DLD1 (cell line): ENCODE results near the gene CHST11.
"Not testable (repeated sequence)": the region's sequence is repeated elsewhere in the genome, so short reads cannot be mapped to it uniquely, and the experiment has no call there.

Experiments used
- in situ Hi-C: cut with HindIII; loops from 2 replicates; pipeline ENCODE4 v1.10.0; 2017; ENCODE audit warnings: low sequenced_read_pairs

The CHST11 gene

DNA sequence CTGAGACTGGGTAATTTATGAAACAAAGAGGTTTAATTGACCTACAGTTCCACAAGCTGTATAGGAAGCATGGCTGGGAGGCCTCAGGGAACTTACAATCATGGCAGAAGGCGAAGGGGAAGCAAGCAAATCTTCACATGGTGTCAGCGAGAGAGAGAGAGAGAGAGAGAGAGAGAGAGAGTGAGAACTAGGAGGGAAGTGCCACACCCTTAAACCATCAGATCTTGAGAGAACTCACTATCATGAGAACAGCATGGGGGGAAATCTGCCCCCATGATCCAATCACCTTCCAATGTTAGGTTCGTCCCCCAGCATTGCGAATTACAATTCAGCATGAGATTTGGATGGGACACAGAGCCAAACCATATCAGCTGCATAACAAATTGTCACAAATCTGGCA is 96.7 kb downstream of the CHST11 start:
- in situ Hi-C loops = no loop called here

DNA sequence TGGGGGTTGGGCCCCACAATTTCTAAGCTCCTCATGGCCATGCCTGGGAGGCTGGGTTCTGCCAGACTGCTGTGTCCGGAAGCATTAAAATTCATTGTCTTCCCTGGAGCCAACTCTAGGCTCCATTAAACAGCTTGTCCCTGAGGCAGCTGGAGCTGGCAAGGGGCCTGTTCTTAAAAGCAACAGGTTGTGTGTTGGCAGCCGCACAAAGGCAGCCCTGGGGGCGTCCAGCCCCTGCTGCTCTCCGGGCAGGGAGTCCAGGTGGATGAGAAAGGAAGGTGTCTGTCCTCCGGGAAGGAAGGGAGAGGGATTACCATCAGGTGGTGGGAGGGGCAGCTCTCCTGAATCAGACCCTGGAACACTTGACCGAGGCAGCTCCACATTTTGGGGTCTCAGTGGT is 98.9 kb downstream of the CHST11 start:
- in situ Hi-C loops = no loop called here

DNA sequence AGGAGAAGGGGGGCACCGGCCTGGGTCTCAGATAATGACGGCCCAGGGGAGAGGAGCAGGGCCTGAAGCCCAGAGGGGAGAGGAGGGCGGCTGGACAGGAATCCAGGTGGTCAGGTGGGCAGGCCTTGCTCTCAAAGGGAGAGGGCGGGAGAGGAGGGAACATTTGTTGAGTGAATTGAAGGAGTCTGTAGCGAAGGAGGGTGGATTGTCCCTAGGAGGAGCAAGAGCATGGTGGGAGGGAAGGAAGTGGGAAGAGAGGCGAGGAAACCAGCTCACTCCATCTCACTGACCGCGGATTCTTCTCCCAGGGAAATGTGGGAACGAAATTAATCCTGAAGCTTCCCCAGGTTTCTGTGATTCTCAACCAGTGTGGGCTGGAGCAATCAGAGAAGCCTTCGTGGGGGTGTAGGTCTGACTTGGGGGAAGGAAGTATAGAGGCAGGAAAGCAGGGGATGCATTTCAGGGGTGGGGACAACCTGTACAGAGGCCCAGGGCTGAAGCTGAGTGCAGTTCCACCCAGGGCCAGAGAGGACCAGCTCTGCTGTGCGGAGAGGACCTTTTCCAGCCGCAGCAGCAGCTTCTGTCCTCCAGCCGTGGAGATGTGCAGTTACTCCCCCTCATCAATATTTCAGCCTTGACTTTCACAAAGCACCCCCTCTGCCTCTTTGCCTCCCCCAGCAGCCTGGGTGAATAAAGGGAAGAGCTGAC is 100.9 kb downstream of the CHST11 start:
- in situ Hi-C loops = no loop called here

DNA sequence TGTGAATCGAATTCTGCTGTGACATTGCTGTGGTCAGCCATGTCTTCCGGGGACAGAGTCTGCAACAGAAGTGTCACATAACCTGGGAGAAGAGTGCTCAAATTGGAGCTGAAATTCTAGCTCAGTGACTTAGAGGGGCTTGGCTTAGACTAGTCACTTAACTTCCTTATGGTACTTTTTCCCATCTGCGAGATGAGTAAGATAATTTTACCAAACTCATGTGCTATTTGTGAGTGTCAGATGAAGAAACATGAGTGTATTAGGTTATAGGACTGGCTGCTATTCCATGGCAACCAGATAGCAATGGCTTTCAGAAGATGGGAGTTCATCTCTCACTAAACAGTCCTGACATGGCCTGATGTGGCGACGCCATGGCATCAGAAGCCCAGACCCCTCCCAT is 104.1 kb downstream of the CHST11 start:
- in situ Hi-C loops = no loop called here

DNA sequence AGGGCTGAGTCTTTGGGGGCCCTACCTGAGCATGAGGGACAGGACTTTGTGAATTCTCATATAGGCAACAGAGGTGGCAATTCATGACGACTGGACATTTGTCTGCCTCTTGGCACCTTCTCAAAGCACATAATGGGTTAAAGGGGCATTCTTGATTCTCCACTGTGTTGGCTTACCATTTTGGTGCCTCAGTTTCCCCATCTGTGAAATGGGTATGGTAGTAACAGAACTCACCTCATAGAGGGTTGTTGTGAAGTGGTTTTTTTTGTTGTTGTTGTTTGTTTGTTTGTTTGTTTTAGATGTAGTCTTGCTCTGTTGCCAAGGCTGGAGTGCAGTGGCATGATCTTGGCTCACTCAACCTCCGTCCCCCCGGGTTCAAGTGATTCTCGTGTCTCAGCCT is 106.0 kb downstream of the CHST11 start:
- in situ Hi-C loops = no loop called here

DNA sequence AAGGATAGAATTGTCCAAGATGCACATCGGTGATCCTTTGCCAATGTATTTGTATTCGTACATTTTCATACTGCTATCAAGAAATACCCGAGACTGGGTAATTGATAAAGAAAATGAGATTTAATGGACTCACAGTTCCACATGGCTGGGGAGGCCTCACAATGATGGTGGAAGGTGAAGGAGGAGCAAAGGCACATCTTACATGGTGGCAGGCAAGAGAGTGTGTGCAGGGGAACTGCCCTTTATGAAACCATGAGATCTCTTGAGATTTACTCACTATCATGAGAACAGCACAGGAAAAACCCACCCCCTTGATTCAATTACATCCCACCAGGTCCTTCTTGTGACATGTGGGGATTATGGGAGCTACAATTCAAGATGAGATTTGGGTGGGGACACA is 107.9 kb downstream of the CHST11 start:
- in situ Hi-C loops = not testable (repeated sequence)

DNA sequence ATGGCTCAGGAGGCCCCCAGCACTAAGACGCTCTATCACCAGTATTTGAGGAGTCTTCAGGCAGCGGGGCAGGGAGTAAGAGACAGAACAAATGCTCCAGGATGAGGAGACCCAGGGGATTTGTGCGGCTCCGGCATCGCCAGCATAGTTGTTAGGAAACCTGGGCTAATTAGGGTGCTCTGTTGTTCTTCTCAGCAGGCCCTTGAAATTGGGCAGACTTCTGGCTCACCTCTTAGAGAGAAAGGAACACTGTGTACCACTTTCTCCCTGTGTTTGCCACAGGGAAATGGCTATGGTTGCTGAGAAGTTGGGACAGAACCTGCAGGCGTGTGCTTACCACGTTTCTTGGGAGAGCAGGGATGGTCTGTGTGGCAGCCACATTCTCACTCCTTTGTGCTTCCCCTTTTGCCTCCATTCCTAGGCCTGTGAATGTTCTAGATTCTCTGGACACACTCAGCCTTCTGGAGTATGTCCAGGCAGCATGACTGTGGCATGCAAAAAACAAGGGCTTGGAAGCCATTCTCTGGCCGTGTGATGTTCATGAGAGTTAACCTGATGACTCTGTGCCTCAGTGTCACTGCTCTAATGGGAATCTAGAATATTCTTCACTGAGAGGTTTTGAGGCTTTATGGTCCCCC is 109.0 kb downstream of the CHST11 start:
- in situ Hi-C loops = no loop called here

DNA sequence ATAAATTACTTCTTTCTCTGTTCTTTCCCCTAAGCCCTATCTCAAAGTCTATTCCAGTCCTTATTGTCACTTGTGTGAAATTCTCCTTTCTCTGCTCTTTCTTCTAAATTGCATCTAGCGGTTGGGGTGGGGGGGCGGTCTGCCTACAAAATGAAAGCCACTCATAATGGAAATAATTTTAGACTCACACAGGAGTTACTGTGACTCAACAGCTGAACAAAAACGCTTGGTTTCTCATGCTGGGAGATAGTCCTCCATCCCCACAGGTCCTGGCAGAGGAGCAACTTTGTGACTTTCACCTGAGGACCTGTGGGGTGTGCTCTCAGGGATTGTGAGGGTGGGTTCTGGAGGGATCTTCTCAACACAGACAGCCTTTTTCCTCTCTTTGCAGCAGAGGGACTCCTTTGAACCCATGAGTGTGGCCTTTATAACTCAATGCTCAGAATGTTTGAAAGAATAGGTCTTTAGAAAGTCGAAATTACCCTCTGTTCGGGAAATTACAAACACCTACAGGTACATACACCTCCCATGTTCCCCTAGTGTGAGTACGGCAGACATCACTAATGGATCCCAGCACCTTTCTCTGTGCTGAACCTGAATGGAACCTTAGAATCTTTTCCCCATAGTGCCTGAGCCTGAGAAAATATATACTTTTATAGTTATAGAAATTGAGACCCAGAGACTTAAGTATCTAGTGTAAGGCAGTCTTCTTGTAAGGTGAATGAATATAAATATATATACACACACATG is 109.7 kb downstream of the CHST11 start:
- in situ Hi-C loops = no loop called here

DNA sequence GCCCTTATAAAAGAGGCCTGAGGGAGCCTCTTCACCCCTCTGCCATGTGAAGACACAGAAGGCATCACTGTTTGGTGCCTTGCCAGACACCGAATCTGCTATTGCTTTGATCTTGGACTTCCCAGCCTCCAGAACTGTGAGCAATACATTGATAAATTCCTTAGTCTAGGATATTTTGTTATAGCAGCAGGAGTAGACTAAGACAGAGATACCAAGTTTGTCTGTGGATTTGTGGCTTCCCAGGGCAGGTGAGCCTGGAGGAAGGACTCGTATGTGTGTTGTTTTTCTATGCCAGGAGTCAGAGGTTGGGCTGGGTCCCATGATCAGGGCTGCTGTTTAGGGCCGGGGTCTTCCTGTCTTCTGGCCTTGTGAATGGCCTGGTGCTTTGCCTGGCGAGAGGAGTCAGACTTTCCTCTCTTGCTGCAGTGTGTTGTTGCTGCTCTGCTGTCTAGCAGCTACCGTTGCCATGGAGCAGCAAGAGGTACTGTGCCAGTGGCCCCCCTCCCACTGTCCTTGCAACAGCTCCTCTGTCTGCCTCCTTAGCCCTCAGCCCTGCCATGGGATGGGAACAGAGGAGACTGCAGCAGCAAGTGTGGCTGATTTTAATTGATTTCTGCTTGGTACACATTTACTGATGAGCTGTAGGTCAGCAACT is 111.2 kb downstream of the CHST11 start:
- in situ Hi-C loops = no loop called here

DNA sequence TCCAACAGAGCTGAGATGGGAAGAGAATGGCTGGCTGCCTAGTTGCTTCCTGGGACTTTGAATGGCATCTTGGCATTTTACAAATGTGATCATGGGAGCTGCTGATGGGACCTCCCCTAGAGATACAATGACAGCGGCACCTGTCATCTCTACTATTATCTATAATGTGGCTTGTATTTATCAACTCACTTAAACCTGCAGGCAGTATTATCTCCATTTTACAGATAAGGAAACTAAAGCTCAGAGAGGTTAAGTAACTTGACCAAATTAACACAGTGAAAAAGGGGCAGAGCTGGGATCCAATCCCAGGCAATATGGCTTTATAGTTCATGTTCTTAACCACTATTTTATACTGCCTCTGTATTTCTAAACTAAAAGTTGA is 111.7 kb downstream of the CHST11 start:
- in situ Hi-C loops = no loop called here

DNA sequence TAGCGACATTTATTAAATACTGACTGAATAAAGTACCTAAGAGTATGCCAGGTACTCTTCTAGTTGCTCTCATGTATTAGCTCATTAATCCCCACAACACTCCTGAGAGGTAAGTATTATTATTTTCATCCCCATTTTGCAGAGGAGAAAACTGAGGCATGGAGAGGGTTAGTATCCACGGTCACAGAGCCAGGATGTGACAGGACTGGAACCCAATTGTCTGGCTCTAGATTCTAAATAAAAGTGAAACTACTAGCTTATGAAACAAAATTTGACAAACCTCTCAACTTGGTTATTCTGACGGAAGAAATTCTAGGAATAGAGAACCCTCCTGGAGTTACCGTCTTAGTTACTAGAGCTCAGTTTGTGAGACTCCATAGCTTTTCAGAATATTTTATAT is 112.2 kb downstream of the CHST11 start:
- in situ Hi-C loops = no loop called here

DNA sequence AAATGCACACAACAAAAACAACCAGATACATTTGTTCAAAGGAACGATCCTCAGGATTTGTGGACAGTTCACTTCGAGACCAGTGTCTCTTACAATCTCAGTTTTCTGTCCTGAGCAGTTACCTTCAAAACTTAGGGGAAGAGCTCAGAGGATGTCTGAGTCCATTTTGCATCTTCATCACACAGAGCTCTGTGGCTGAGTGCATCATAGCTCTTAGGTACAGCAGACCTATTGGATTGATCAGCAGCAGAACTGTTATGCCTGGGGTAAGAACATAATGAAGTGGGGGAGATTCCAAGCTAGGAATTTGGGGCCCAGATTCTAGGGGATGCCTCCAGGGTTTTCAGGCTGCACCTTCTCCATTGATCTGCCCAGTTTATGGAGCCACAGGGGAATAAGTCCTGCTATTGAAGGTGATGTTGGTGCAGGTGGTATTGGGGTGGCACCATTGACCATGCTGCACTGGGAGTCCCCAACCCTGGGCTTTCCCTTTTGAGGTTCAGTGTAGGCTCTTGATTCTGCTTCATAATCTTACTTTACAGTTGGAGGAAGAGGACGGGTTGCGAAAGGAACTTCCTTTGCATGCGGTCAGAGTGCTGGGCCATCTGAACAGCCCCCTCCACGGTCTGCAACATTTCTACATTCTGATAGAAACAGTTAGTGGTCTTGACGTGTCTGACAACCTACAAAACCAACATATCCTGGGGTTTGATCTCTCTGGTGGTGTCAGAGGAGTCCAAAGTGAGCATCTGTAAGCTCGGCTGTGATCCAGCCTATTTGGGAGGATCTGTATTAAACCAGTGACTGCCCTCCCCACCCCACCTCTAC is 112.8 kb downstream of the CHST11 start:
- in situ Hi-C loops = no loop called here

DNA sequence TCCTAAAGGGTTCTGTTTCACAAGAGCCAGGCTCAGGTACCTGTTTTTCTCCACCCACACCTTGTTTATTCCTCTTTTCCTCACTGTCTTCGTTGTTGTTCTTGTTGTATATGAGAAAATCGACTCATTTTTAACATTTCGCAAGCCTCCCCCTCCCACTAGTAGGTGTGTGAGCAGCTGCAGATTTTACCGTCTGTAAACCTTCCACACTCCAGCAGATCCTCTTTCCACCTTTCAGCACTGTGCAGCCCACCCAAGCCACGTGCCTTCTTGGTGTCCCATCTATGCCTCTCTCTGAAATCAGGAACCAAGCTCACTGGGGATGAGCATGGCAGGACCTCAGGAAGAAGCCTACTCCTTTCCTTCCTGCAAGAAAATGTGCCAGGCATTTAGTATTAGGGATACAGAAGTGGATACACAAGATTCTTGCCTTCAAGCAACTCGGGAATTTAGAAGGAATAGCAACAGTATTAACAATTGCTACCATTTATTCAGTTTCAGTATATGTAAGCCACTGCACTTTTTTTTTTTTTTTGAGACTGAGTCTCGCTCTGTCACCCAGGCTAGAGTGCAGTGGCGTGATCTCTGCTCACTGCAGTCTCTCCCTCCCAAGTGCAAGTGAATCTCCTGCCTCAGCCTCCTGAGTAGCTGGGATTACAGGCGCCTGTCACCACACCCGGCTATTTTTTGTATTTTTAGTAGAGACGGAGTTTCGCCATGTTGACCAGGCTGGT is 113.6 kb downstream of the CHST11 start:
- in situ Hi-C loops = no loop called here

DNA sequence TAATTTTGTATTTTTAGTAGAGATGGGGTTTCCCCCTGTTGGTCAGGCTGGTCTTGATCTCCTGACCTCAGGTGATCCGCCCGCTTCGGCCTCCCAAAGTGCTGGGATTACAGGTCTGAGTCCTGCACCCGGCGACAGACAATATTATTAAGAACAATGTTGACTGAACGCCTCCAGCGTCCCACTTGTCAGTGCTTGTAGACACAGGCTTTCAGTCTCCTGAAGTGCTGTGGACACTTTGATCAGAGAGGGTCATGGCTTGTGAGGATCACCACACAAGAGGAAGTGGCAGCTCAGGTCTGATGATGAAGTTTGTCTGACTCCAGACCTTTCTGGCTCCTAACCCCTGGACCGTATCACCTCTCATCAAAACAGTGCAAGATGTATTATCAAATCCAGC is 114.6 kb downstream of the CHST11 start:
- in situ Hi-C loops = no loop called here

DNA sequence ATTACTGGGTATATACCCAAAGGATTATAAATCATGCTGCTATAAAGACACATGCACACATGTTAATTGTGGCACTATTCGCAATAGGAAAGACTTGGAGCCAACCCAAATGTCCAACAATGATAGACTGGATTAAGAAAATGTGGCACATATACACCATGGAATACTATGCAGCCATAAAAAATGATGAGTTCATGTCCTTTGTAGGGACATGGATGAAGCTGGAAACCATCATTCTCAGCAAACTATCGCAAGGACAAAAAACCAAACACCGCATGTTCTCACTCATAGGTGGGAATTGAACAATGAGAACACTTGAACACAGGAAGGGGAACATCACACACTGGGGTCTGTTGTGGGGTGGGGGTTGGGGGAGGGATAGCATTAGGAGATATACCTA is 117.6 kb downstream of the CHST11 start:
- in situ Hi-C loops = not testable (repeated sequence)

DNA sequence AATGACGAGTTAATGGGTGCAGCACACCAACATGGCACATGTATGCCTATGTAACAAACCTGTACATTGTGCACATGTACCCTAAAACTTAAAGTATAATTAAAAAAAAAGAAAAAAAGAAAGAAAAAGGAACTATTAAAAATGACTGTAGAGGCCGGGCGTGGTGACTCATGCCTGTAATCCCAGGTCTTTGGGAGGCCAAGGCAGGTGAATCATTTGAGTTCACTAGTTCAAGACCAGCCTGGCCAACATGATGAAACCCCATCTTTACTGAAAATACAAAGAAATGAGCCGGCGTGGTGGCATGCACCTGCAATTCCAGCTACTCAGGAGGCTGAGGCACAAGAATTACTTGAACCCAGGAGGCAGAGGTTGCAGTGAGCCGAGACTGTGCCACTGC is 118.0 kb downstream of the CHST11 start:
- in situ Hi-C loops = not testable (repeated sequence)

DNA sequence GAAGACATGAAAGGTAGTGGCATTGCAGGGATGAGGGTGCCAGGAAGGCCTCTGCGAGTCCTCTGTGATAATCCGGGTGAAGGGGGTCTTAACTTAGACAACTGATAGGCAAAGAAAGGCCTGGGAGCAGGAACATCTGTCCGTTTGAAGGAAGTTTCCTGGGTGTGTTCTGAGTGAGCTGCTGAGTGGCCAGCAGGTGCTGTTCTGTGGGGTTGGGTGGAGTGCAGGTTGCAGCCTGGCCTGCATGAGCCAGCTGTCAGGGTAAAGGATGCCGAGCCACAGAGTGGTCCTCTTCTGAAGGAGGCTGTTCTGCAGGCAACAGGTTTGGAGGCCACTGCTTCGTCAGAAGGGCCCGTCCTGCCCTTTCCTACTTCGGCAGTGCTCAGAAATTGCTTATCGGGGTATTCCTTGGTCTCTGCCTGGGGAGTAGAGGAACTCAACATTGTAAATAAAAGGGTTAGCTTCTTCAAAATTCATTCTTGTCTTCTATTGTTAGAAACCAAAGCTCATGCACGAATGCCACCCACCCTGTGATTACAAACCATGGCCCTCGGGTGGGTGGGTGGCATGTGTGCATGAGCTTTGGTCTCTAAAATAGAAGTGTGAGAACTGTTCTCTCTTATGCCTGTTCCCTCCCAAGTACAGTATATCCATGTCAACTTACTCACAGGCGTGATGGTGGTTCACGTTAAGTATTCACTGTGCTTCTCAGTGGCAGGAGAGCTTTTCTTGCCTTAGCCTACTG is 118.9 kb downstream of the CHST11 start:
- in situ Hi-C loops = no loop called here

DNA sequence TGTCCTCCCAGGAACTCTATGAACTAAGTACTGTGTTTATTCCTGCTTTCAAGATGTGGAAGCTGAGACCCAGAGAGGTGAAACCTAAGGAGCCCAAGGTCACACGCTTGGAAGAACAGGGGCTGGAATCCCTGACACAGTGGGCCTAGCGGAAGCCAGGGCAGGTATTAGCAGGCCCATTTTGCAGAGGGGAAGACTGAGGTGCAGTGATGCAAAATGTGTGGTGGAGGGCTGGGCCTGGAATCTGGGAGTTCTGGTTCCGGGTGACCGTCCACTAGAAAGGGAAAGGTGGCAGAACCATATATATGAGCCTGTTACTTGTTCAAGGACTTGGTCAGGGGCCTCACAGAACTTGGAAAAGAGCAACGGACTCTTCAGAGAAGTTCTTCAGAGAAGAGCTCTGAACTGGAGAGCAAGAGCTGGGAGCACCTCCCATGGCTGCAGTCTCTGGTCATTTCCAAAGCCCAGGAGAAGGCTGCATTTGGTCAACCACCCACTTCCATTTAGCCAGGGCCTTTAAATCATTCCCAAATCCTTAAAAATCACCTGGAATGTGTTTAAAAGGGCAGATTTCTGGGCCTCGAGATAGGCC is 119.5 kb downstream of the CHST11 start:
- in situ Hi-C loops = no loop called here

DNA sequence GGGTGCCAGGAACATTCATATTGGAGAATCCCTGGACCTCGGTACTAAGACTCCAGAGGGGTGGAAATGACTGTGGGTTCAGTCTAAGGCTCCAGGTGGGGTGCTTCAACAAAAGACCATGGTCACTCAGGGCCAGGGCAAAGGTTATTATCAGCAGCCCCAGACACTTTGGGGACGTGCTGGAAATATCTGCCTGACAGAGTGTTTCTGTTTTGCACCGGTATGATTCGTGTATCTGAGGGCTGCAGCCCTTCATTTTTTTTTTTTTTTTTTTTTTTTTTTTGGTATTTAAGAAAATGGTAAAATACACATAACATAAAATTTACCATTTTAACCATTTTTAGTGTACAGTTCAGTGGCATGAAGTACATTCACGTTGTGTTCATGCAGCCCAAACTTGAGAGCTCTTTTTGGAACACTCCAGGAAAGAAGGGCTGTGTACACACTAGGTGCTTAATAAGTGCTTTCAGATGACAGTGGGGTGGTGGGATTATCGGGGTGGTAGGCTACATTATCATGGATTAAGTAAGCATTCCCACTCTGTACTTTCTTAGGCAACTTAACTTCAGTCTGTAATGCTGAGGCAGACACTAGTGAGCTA is 120.3 kb downstream of the CHST11 start:
- in situ Hi-C loops = no loop called here
